Smooth muscle cell (in vitro differentiated cells): Measurements from ENCODE around the gene COL19A1. TPM values are rescaled to one million over a fixed set of nuclear protein-coding genes. Genes with fewer than 3 reads are reported as not detected.

Experiments used
- DNase-seq: peaks from one replicate; lab custom pipeline; 2025; ENCODE audit not compliant: unreplicated experiment; lab: John Stamatoyannopoulos, UW
- H2AFZ ChIP-seq: fragments of 200-600 bp; sonication (generic); 2 replicates; pipeline ENCODE4 v1.6.0; 2016; ENCODE audit warnings: antibody characterized with exemption, low read depth, mild to moderate bottlenecking
- H3F3A ChIP-seq: fragments of 200-600 bp; sonication (generic); 2 replicates; pipeline ENCODE4 v1.6.0; 2017; ENCODE audit warnings: antibody characterized with exemption, low read depth
- H3K27ac ChIP-seq: fragments of 200-600 bp; sonication (generic); 2 replicates; pipeline ENCODE4 v1.5.1; 2016; ENCODE audit warnings: low read depth, mild to moderate bottlenecking
- H3K27me3 ChIP-seq: fragments of 200-600 bp; sonication (generic); 2 replicates; pipeline ENCODE4 v1.6.1; 2016; ENCODE audit warnings: low read depth, mild to moderate bottlenecking
- H3K36me3 ChIP-seq: fragments of 200-600 bp; sonication (generic); 2 replicates; pipeline ENCODE4 v1.5.1; 2016; ENCODE audit warnings: low read depth
- H3K4me1 ChIP-seq: fragments of 200-600 bp; sonication (generic); 2 replicates; pipeline ENCODE4 v1.5.1; 2016; ENCODE audit warnings: low read depth
- H3K4me2 ChIP-seq: fragments of 200-600 bp; sonication (generic); 2 replicates; pipeline ENCODE4 v1.6.0; 2016; ENCODE audit warnings: mild to moderate bottlenecking
- H3K4me3 ChIP-seq: fragments of 200-600 bp; sonication (generic); 2 replicates; pipeline ENCODE4 v1.5.1; 2016; ENCODE audit warnings: mild to moderate bottlenecking
- H3K79me2 ChIP-seq: fragments of 200-600 bp; sonication (generic); 2 replicates; pipeline ENCODE4 v1.6.0; 2016; ENCODE audit warnings: low read depth, mild to moderate bottlenecking
- H3K9ac ChIP-seq: fragments of 200-600 bp; sonication (generic); 2 replicates; pipeline ENCODE4 v1.6.0; 2016; ENCODE audit warnings: low read depth
- H3K9me3 ChIP-seq: fragments of 200-600 bp; sonication (generic); replicated peaks from 2 replicates; pipeline ENCODE4 v1.5.1; 2016; ENCODE audit warnings: low read depth
- H4K20me1 ChIP-seq: fragments of 200-600 bp; sonication (generic); 2 replicates; pipeline ENCODE4 v1.6.0; 2016; ENCODE audit warnings: low read depth
- WGBS: methylation state at CpG from one replicate; pipeline ENCODE4 v1.1.7; 2016; ENCODE audit warnings: low lambda C conversion rate; 5-methylcytosine and 5-hydroxymethylcytosine counted together
- polyA plus RNA-seq: library from polyadenylated mRNA; unstranded; fragments of >200 nt; fragmentation: Nextera tagmentation; extraction: Ambion mirVana; gene quantifications from 2 replicates; pipeline ENCODE4 v1.2.1, GENCODE V29; 2016
- total RNA-seq: library from RNA; depleted of rRNA; stranded (reverse); fragments of >200 nt; gene quantifications from 2 replicates; pipeline ENCODE4 v1.2.3, GENCODE V29; 2014
- TF ChIP-seq, protein P1 (sequence below): fragments of 200-600 bp; sonication (generic); IDR thresholded peaks from 2 replicates; pipeline ENCODE4 v1.5.1; 2017; ENCODE audit warnings: borderline replicate concordance, mild to moderate bottlenecking, antibody characterized with exemption; ENCODE audit not compliant: insufficient read depth, poor library complexity, severe bottlenecking

COL19A1 gene
- total and polyA plus RNA-seq, 2 experiments from 2014 or later, result 0.55 to 1.6 TPM

DNA sequence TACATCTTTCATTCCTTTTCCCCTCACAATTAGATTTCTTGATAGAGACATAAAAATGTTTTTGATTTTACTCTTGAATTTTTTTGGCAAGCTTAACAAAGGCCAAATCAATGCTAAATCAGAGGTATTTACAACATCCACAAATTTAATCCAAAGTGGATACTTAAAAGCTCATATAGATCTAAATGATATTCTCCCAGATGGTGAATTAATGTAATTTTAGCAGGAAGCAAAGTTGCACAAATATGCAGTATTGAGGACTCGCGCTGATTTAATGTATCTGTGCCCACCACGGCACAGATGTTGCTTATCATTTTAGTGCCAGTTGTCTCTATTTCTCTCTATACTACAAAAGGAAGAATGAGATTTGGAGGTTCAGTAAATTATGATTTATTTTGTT, 167.4 kb downstream of the COL19A1 start:
- over 99% methylated on average over 3 of the region's 3 CpGs for WGBS
- no peak for DNase-seq
- Histone ChIP-seq H3F3A (no peaks in the 10 kb centered on the region), H3K36me3 (no peaks in the 10 kb centered on the region), H3K4me2 (no peak overlapping the region), H2AFZ (no peak overlapping the region), H3K79me2 (no peaks in the 10 kb centered on the region), H3K4me1 (no peaks in the 10 kb centered on the region), H3K4me3 (no peak overlapping the region), H4K20me1 (no peaks in the 10 kb centered on the region), H3K9ac (no peak overlapping the region), H3K9me3 (no peaks in the 10 kb centered on the region), H3K27me3 (no peaks in the 10 kb centered on the region), H3K27ac (no peak overlapping the region)
- TF ChIP-seq, protein P1, sequence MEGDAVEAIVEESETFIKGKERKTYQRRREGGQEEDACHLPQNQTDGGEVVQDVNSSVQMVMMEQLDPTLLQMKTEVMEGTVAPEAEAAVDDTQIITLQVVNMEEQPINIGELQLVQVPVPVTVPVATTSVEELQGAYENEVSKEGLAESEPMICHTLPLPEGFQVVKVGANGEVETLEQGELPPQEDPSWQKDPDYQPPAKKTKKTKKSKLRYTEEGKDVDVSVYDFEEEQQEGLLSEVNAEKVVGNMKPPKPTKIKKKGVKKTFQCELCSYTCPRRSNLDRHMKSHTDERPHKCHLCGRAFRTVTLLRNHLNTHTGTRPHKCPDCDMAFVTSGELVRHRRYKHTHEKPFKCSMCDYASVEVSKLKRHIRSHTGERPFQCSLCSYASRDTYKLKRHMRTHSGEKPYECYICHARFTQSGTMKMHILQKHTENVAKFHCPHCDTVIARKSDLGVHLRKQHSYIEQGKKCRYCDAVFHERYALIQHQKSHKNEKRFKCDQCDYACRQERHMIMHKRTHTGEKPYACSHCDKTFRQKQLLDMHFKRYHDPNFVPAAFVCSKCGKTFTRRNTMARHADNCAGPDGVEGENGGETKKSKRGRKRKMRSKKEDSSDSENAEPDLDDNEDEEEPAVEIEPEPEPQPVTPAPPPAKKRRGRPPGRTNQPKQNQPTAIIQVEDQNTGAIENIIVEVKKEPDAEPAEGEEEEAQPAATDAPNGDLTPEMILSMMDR, result no peak

DNA sequence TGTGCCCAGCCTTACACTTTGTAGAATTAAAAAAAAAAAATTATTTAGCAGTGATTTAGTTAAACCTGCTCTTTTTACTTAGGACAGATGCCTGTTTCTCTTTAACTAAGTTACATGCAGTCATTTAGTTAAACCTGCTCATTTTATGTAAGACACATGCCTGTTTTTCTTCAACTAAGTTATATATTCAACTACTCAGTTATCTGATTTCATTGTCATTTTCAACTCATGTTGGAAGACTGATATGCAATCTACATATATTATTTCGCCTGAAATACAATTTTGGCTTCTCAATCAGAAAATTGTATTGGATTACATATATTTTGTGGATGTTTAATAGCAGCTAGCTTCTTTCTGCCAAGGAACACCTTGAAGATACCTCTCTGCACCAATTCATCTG, 171.1 kb downstream of the COL19A1 start:
- no peak for DNase-seq
- Histone ChIP-seq H3K27me3 (no peaks in the 10 kb centered on the region), H3F3A (no peaks in the 10 kb centered on the region), H2AFZ (no peak overlapping the region), H3K36me3 (no peaks in the 10 kb centered on the region), H3K4me1 (no peaks in the 10 kb centered on the region), H3K27ac (no peak overlapping the region), H3K79me2 (no peaks in the 10 kb centered on the region), H3K4me3 (no peak overlapping the region), H4K20me1 (no peaks in the 10 kb centered on the region), H3K9me3 (no peaks in the 10 kb centered on the region), H3K4me2 (no peak overlapping the region), H3K9ac (no peak overlapping the region)
- 81% methylated on average over 1 of the region's 1 CpG for WGBS
- TF ChIP-seq, protein P1, result no peak

DNA sequence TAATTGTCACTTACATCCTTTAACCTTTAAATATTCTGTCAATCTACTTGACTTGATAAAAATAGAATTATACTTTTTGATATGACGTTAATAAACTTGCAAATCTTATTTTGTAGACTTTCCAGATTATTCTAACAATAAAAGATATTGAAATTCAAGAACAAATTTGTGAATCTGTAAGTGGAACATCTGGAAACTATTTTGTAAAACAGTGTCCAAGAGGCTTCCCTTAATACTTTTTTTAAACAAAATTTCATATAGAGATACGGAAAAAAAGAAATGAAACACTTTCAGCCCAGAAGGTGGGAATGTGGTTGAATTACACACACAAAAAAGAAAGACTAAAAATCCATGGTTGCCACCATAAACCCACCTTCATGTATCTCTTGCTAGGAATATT, 174.4 kb downstream of the COL19A1 start:
- H3K27ac ChIP-seq, result no peak overlapping the region
- no peaks in the 10 kb centered on the region for H3K36me3 ChIP-seq
- TF ChIP-seq, protein P1, result no peak
- DNase-seq, result no peak
- H3K4me1 ChIP-seq, result no peaks in the 10 kb centered on the region
- H3K4me2 ChIP-seq, result no peak overlapping the region
- H4K20me1 ChIP-seq, result no peaks in the 10 kb centered on the region
- H3K79me2 ChIP-seq, result no peaks in the 10 kb centered on the region
- WGBS, result 89% methylated on average over 2 of the region's 2 CpGs
- H3K9me3 ChIP-seq, result no peaks in the 10 kb centered on the region
- no peak overlapping the region for H2AFZ ChIP-seq
- H3K9ac ChIP-seq, result no peak overlapping the region
- H3F3A ChIP-seq, result no peaks in the 10 kb centered on the region
- H3K4me3 ChIP-seq, result no peak overlapping the region
- no peaks in the 10 kb centered on the region for H3K27me3 ChIP-seq

DNA sequence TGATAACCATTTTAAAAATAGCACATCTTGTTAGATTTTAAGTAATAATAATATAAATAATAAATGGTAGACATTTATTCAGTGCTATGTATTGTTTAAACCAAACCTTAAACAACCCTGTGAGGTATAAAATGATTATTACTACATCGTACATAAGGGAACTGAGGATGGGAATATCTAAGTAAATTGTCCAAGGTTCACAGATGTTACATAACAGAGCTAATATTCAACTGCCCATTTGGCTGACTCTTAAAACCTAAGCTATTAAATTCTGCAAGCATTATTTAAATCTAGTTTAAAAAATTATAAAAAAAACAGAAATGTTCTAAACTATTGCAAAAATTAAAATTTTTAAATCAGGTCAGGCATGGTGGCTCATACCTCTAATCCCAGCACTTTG, 175.1 kb downstream of the COL19A1 start:
- Histone ChIP-seq H3K27ac (no peak overlapping the region), H3K9me3 (no peaks in the 10 kb centered on the region), H3K9ac (no peak overlapping the region), H3K79me2 (no peaks in the 10 kb centered on the region), H3K4me3 (no peak overlapping the region), H4K20me1 (no peaks in the 10 kb centered on the region), H3K27me3 (no peaks in the 10 kb centered on the region), H3F3A (no peaks in the 10 kb centered on the region), H3K36me3 (no peaks in the 10 kb centered on the region), H3K4me1 (no peaks in the 10 kb centered on the region), H3K4me2 (no peak overlapping the region), H2AFZ (no peak overlapping the region)
- TF ChIP-seq, protein P1, result no peak
- WGBS, result 85% methylated on average over 1 of the region's 1 CpG
- no peak for DNase-seq
